Gastrocnemius medialis (tissue), 4 donors: ENCODE results near the gene ANKRD13B.

Experiments used
- CTCF ChIP-seq, 5 experiments: fragments of 450-650 bp in 3 of 5; fragments of 200-600 bp in 2 of 5; sonication (generic) in 2 of 5; IDR thresholded peaks in 4 of 5; conservative IDR thresholded peaks in 1 of 5; 1 replicate in 4 of 5; 2 replicates in 1 of 5; pipeline ENCODE4 v1.5.1; 2016 to 2019; ENCODE audit warnings: antibody characterized with exemption in 5 of 5, mild to moderate bottlenecking in 3 of 5, moderate library complexity in 3 of 5
- POLR2A ChIP-seq, 2 donors: fragments of 450-650 bp; IDR thresholded peaks; one replicate each; pipeline ENCODE4 v1.6.1; 2017; ENCODE audit warnings: antibody characterized with exemption in 2 of 2, mild to moderate bottlenecking in 2 of 2, moderate library complexity in 2 of 2

DNA sequence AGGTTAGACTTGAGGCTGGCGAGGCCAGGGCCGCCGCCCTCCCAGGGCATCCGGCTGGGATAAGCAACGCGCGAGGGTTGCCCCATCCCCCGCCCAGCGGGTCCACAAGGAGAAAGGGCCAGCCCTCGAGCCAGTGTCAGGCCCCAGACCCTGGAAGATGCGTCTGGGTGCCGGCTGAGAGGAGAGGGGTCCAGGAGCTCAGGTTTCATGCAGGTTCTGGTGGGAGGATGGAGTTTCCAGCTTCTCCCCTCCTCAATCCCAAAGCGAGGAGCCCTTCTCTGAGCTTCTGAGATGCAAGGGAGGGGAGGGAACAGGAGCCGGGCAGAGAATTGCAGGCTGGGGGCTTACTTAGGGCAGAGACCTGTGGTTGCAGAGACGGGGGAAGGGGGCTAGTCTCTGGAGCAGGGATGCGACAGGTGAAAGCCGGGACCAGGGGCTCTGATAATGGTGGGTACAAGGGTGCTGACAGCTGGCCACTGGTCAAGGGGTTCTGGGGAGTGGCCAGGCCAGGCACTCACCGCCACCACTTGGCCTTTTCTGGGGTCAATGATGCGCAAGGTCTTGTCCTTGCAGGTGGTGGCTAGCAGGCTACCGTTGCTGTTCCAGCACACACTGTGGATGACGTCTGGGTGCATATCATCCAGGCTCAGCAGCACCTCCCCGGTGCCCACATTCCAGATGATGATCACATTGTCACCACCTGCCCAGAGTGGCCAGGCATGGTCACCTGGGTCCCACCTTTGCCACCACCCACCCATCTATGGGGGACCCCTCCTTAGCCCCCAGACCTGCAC is 25.5 kb downstream of the ANKRD13B start:
- TF ChIP-seq CTCF (IDR thresholded peaks at IDR 0.05 in 4 of 5, conservative IDR thresholded peaks at IDR 0.05 in 1 of 5) = no peak
- no peak for TF ChIP-seq POLR2A (IDR thresholded peaks at IDR 0.05)
